PFSK-1 (cell line): ENCODE measurements around the gene HRH1.

ENCODE experiments used
- FOXP2 ChIP-seq: optimal IDR thresholded peaks from 2 replicates; pipeline ENCODE3; 2011; ENCODE audit warnings: borderline replicate concordance, control low read depth, inconsistent platforms; ENCODE audit not compliant: insufficient read depth; ENCODE audit errors: extremely low read length, extremely low read depth
- POLR2AphosphoS5 ChIP-seq: IDR thresholded peaks from 2 replicates; pipeline ENCODE4 v1.6.1; 2012; ENCODE audit warnings: low read depth, mild to moderate bottlenecking, control low read depth, low read length, moderate library complexity
- REST ChIP-seq, 2 experiments: IDR thresholded peaks; 2 replicates each; pipeline versions ENCODE4 v1.6.1 to v1.8.0; 2011 to 2012; ENCODE audit warnings: low read depth in 2 of 2, low read length in 2 of 2, control low read depth in 1 of 2, inconsistent platforms in 1 of 2, mild to moderate bottlenecking in 1 of 2, moderate library complexity in 1 of 2; ENCODE audit not compliant: insufficient read depth in 1 of 2
- SIN3A ChIP-seq: IDR thresholded peaks from 2 replicates; pipeline ENCODE4 v1.6.1; 2012; ENCODE audit warnings: mild to moderate bottlenecking, low read length, moderate library complexity, borderline replicate concordance; ENCODE audit not compliant: insufficient read depth
- TAF1 ChIP-seq: IDR thresholded peaks from 2 replicates; pipeline ENCODE4 v1.6.1; 2012; ENCODE audit warnings: low read length, control low read depth, borderline replicate concordance; ENCODE audit not compliant: insufficient read depth

The HRH1 gene

GRCh38 chr3:11306817-11307589, 152.7 kb downstream of the HRH1 start:
- no peak for TF ChIP-seq SIN3A
- no peak for TF ChIP-seq TAF1
- no peak for TF ChIP-seq POLR2AphosphoS5
- TF ChIP-seq FOXP2, result no peak
- TF ChIP-seq REST (IDR thresholded peaks at IDR 0.05; ENCODE audit: insufficient read depth in 1 of 2, low read depth in 2 of 2, low read length in 2 of 2), result no peak

DNA sequence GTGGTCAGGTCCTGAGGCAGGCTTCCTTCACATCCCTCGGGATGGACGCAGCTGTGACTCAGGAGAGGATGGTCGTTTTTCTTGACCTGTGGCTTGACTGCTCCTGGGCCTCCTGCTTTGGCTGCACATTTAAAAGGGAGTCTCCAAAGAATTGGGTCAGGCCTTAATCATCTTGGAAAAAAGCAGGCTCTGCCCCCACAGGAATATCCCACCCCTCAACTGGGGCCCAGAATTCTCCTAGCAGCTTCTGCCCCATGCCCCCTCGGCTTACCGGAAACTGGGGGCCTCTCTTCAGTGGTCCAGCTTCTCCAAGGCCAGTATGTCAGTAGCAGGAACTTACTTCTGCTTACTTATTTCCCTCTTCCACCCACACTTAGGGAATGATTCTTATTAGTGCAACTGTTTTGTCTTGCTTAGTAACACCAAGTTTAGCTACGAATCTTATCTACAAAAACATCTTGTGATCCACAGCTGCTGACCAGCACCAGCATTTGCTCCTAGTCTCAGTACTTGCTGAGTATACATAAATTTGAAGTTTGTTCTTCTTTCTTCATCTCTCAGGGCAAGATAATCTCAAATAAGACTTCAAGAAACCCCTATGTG, 153.6 kb downstream of the HRH1 start:
- TF ChIP-seq POLR2AphosphoS5, result no peak
- no peak for TF ChIP-seq SIN3A
- TF ChIP-seq TAF1, result no peak
- TF ChIP-seq REST (IDR thresholded peaks at IDR 0.05; ENCODE audit: insufficient read depth in 1 of 2, low read depth in 2 of 2, low read length in 2 of 2), result no peak
- no peak for TF ChIP-seq FOXP2

GRCh38 chr3:11310258-11310657, 156.0 kb downstream of the HRH1 start:
- TF ChIP-seq SIN3A (no peak), REST (IDR thresholded peaks at IDR 0.05; ENCODE audit: insufficient read depth in 1 of 2, low read depth in 2 of 2, low read length in 2 of 2) (no peak), FOXP2 (no peak), POLR2AphosphoS5 (no peak), TAF1 (no peak)

- TF ChIP-seq SIN3A, result no peak
- no peak for TF ChIP-seq POLR2AphosphoS5
- no peak for TF ChIP-seq TAF1
- TF ChIP-seq FOXP2, result no peak
- no peak for TF ChIP-seq REST (IDR thresholded peaks at IDR 0.05; ENCODE audit: insufficient read depth in 1 of 2, low read depth in 2 of 2, low read length in 2 of 2)
Observed at GRCh38 chr3:11312166-11312565, 157.9 kb downstream of the HRH1 start.
